OCI-LY7 (cell line): ENCODE measurements around the gene SCYGR6.

Source experiments
- EZH2phosphoT487 ChIP-seq: fragments of 200-600 bp; sonication (generic); IDR thresholded peaks from 2 replicates; pipeline ENCODE4 v1.6.1; 2018; ENCODE audit warnings: low read depth, borderline replicate concordance, mild to moderate bottlenecking, mixed run types, antibody characterized with exemption, low read length, moderate library complexity, mixed read lengths
- TF ChIP-seq, protein P1 (sequence below): fragments of 200-600 bp; sonication (generic); conservative IDR thresholded peaks from 2 replicates; pipeline ENCODE4 v1.5.1; 2014; ENCODE audit warnings: mild to moderate bottlenecking, antibody characterized with exemption, low read length, moderate library complexity, mixed read lengths

DNA sequence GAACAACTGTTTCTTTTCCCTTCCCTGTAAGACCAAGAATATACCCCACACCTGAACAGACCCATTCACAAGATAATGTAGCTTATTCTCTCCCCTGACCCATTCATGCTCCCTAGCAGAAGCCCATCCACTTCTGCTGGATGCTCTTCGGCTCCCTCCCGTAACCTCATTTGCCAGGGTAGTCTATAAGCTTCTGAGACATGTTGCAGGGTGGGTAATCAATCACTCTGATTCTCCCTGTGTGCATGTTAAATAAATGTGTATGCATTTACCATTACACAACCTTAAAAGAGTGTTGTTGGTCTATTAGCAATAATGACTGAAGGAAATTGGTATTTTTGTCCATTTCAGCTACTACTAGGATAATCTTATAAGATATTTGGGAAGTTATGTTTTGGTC, 8.1 kb downstream of the SCYGR6 start:
- TF ChIP-seq, protein P1, sequence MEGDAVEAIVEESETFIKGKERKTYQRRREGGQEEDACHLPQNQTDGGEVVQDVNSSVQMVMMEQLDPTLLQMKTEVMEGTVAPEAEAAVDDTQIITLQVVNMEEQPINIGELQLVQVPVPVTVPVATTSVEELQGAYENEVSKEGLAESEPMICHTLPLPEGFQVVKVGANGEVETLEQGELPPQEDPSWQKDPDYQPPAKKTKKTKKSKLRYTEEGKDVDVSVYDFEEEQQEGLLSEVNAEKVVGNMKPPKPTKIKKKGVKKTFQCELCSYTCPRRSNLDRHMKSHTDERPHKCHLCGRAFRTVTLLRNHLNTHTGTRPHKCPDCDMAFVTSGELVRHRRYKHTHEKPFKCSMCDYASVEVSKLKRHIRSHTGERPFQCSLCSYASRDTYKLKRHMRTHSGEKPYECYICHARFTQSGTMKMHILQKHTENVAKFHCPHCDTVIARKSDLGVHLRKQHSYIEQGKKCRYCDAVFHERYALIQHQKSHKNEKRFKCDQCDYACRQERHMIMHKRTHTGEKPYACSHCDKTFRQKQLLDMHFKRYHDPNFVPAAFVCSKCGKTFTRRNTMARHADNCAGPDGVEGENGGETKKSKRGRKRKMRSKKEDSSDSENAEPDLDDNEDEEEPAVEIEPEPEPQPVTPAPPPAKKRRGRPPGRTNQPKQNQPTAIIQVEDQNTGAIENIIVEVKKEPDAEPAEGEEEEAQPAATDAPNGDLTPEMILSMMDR: no peak
- TF ChIP-seq EZH2phosphoT487: no peak
